Muscle layer of duodenum (tissue), 2 donors: Measurements from ENCODE around the gene ISLR.

ENCODE experiments used
- H3K27ac ChIP-seq: one replicate; pipeline ENCODE4 v1.7.0; 2013; ENCODE audit warnings: mild to moderate bottlenecking, low read length
- H3K27me3 ChIP-seq: one replicate; pipeline ENCODE4 v1.7.0; 2013; ENCODE audit warnings: low read depth, mild to moderate bottlenecking, control low read depth, low read length
- H3K36me3 ChIP-seq, 2 donors: one replicate each; pipeline ENCODE4 v1.7.0; 2013; ENCODE audit warnings: low read length in 2 of 2, control low read depth in 1 of 2, mild to moderate bottlenecking in 1 of 2; ENCODE audit not compliant: insufficient read depth in 2 of 2, control insufficient read depth in 1 of 2
- H3K4me1 ChIP-seq, 2 donors: one replicate each; pipeline ENCODE4 v1.7.0; 2013; ENCODE audit warnings: low read length in 2 of 2, mild to moderate bottlenecking in 2 of 2, control low read depth in 1 of 2, moderate library complexity in 1 of 2; ENCODE audit not compliant: insufficient read depth in 2 of 2, control insufficient read depth in 1 of 2
- H3K4me3 ChIP-seq, 2 donors: one replicate each; pipeline ENCODE4 v1.7.0; 2013; ENCODE audit warnings: low read length in 2 of 2, low read depth in 1 of 2, mild to moderate bottlenecking in 1 of 2
- H3K9me3 ChIP-seq, 2 donors: one replicate each; pipeline ENCODE4 v1.7.0; 2013; ENCODE audit warnings: low read length in 2 of 2, control low read depth in 1 of 2, mild to moderate bottlenecking in 1 of 2; ENCODE audit not compliant: control insufficient read depth in 1 of 2
- donor health status: healthy.

The ISLR gene

GRCh38 chr15:74176262-74177214, 3.0 kb downstream of the ISLR start:
- Histone ChIP-seq H3K4me1 (peaks cover 4 to 65% of the 10 kb centered on the region in 2 donors), H3K36me3 (no peaks in the 10 kb centered on the region), H3K9me3 (no peaks in the 10 kb centered on the region), H3K27me3 (no peaks in the 10 kb centered on the region), H3K27ac (no peak overlapping the region), H3K4me3 (peak overlapping the region in 1 of 2 donors; percentile 66)

GRCh38 chr15:74178326-74179100, 5.0 kb downstream of the ISLR start:
- no peak overlapping the region for H3K27ac ChIP-seq

GRCh38 chr15:74179101-74179841, 5.8 kb downstream of the ISLR start:
- H3K4me3 ChIP-seq, result no peak overlapping the region
- no peak overlapping the region for H3K27ac ChIP-seq
- H3K4me1 ChIP-seq, result peaks cover 0 to 43% of the 10 kb centered on the region in 2 donors
- H3K9me3 ChIP-seq, result no peaks in the 10 kb centered on the region
- H3K27me3 ChIP-seq, result no peaks in the 10 kb centered on the region
- H3K36me3 ChIP-seq, result no peaks in the 10 kb centered on the region

More at GRCh38 chr15:74178326-74179100, 5.0 kb downstream of the ISLR start:
- H3K36me3 ChIP-seq, result no peaks in the 10 kb centered on the region
- no peaks in the 10 kb centered on the region for H3K27me3 ChIP-seq
- peaks cover 0 to 48% of the 10 kb centered on the region in 2 donors for H3K4me1 ChIP-seq
- H3K4me3 ChIP-seq, result no peak overlapping the region
- no peaks in the 10 kb centered on the region for H3K9me3 ChIP-seq

- Histone ChIP-seq H3K4me1 (peaks cover 0 to 35% of the 10 kb centered on the region in 2 donors), H3K27ac (no peak overlapping the region), H3K4me3 (no peak overlapping the region), H3K9me3 (no peaks in the 10 kb centered on the region), H3K27me3 (no peaks in the 10 kb centered on the region), H3K36me3 (no peaks in the 10 kb centered on the region)
Measured at GRCh38 chr15:74179983-74180880, 6.7 kb downstream of the ISLR start.

GRCh38 chr15:74180881-74181602, 7.5 kb downstream of the ISLR start:
- H3K4me3 ChIP-seq, result no peak overlapping the region
- H3K27me3 ChIP-seq, result no peaks in the 10 kb centered on the region
- H3K27ac ChIP-seq, result no peak overlapping the region
- no peaks in the 10 kb centered on the region for H3K36me3 ChIP-seq
- H3K9me3 ChIP-seq, result no peaks in the 10 kb centered on the region
- H3K4me1 ChIP-seq, result peaks cover 0 to 28% of the 10 kb centered on the region in 2 donors

- Histone ChIP-seq H3K4me3 (no peak overlapping the region), H3K36me3 (no peaks in the 10 kb centered on the region), H3K9me3 (no peaks in the 10 kb centered on the region), H3K27me3 (no peaks in the 10 kb centered on the region), H3K4me1 (peaks cover 0 to 17% of the 10 kb centered on the region in 2 donors), H3K27ac (no peak overlapping the region)
Measured at GRCh38 chr15:74182131-74182530, 8.6 kb downstream of the ISLR start.

GRCh38 chr15:74184582-74185091, 11.1 kb downstream of the ISLR start:
- Histone ChIP-seq H3K9me3 (no peaks in the 10 kb centered on the region), H3K4me3 (no peak overlapping the region), H3K4me1 (peaks cover 0 to 4% of the 10 kb centered on the region in 2 donors), H3K36me3 (no peaks in the 10 kb centered on the region), H3K27ac (no peak overlapping the region), H3K27me3 (no peaks in the 10 kb centered on the region)

GRCh38 chr15:74185710-74186348, 12.3 kb downstream of the ISLR start:
- H3K27me3 ChIP-seq, result no peaks in the 10 kb centered on the region
- no peak overlapping the region for H3K27ac ChIP-seq
- H3K36me3 ChIP-seq, result no peaks in the 10 kb centered on the region
- H3K4me3 ChIP-seq, result no peak overlapping the region
- H3K4me1 ChIP-seq, result no peaks in the 10 kb centered on the region
- no peaks in the 10 kb centered on the region for H3K9me3 ChIP-seq

GRCh38 chr15:74188216-74188615, 14.7 kb downstream of the ISLR start:
- no peaks in the 10 kb centered on the region for H3K27me3 ChIP-seq
- no peaks in the 10 kb centered on the region for H3K9me3 ChIP-seq
- H3K36me3 ChIP-seq, result no peaks in the 10 kb centered on the region
- H3K4me3 ChIP-seq, result no peak overlapping the region
- H3K27ac ChIP-seq, result no peak overlapping the region
- no peaks in the 10 kb centered on the region for H3K4me1 ChIP-seq
